Upper lobe of right lung (tissue), 1 donor: Measurements from ENCODE around the gene TOE1. TPM values are rescaled to one million over a fixed set of nuclear protein-coding genes. Genes with fewer than 3 reads are reported as not detected.

Source experiments
- ATAC-seq: fragments of 200-7000 bp; cut with Tn5 transposase; one replicate; pipeline ENCODE4 v1.9.1; 2020; ENCODE audit warnings: mild to moderate bottlenecking, moderate library complexity
- DNase-seq: peaks from one replicate; pipeline ENCODE4 v3.0.0-alpha.2; 2020
- H3K27ac ChIP-seq: fragments of 200-600 bp; one replicate; pipeline ENCODE4 v1.8.0; 2022
- H3K27me3 ChIP-seq: fragments of 200-600 bp; one replicate; pipeline ENCODE4 v1.8.0; 2022; ENCODE audit warnings: mild to moderate bottlenecking
- H3K36me3 ChIP-seq: fragments of 200-600 bp; one replicate; pipeline ENCODE4 v1.8.0; 2022
- H3K4me1 ChIP-seq: fragments of 200-600 bp; one replicate; pipeline ENCODE4 v1.8.0; 2022
- H3K4me3 ChIP-seq: fragments of 200-600 bp; one replicate; pipeline ENCODE4 v1.8.0; 2022; ENCODE audit warnings: mild to moderate bottlenecking
- H3K9me3 ChIP-seq: fragments of 200-600 bp; one replicate; pipeline ENCODE4 v1.8.0; 2022
- intact Hi-C: fragments of 100-400 bp; cut with DNase I; formaldehyde crosslinking; loops from one replicate; pipeline ENCODE4 v1.11.0; 2022
- total RNA-seq: library from RNA; stranded (reverse); fragmentation: NEBNext Ultra II Directional; extraction: Animal tissue kit (Norgen Biotek cat#: 25700); gene quantifications from one replicate; pipeline ENCODE4 v1.2.1, GENCODE V29; 2021
- TF ChIP-seq, protein P1 (sequence below): fragments of 200-600 bp; IDR thresholded peaks from one replicate; pipeline ENCODE4 v1.8.0; 2022; ENCODE audit warnings: antibody characterized with exemption
- donor health status: DM: no; HTN: yes; CAD: no; lungs with severe emphysema.

The TOE1 gene
- total RNA-seq, 1 donor from 2014 or later, result 8.2 TPM

DNA sequence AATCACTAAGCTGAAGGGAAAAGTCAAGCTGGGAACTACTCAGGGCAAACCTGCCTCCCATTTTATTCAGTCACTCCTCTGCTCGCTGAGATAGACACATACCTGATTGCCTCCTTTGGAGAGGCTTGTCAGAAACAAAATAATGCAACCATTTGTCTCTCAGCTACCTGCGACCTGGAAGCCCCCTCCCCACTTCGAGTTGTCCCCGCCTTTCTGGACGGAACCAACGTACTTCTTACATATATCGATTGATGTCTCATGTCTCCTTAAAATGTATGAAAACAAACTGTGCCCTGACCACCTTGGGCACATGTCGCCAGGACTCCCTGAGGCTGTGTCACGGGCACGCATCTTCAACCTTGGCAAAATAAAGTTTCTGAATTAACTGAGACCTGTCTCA is 34.7 kb upstream of the TOE1 start:
- intact Hi-C loops, result no loop called here
- H3K4me1 ChIP-seq, result peaks cover 11% of the 10 kb centered on the region
- TF ChIP-seq, protein P1, sequence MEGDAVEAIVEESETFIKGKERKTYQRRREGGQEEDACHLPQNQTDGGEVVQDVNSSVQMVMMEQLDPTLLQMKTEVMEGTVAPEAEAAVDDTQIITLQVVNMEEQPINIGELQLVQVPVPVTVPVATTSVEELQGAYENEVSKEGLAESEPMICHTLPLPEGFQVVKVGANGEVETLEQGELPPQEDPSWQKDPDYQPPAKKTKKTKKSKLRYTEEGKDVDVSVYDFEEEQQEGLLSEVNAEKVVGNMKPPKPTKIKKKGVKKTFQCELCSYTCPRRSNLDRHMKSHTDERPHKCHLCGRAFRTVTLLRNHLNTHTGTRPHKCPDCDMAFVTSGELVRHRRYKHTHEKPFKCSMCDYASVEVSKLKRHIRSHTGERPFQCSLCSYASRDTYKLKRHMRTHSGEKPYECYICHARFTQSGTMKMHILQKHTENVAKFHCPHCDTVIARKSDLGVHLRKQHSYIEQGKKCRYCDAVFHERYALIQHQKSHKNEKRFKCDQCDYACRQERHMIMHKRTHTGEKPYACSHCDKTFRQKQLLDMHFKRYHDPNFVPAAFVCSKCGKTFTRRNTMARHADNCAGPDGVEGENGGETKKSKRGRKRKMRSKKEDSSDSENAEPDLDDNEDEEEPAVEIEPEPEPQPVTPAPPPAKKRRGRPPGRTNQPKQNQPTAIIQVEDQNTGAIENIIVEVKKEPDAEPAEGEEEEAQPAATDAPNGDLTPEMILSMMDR, result no peak
- no peak overlapping the region for H3K4me3 ChIP-seq
- no peaks in the 10 kb centered on the region for H3K36me3 ChIP-seq
- no peak for DNase-seq
- no peak overlapping the region for H3K27ac ChIP-seq
- no peak for ATAC-seq
- no peaks in the 10 kb centered on the region for H3K27me3 ChIP-seq
- no peaks in the 10 kb centered on the region for H3K9me3 ChIP-seq

DNA sequence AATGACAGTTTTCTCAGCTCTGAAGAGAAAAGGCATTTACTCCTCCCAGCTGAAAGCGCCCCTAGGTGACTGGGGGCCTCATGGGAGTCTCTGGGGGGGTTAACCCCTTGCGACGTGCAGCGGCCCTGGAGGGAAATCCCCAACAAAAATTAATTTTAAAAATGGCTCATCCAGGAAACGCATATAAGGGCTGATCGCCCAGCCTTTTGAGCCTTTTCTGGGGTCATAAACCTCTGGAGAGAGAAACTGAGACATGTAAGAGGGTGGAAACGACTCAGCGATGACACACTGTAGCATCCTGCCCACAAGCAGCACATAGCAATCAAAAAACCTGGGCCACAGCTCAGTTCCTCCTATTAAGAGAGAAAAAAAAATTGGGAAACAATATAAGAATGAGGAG is 33.7 kb upstream of the TOE1 start:
- no peaks in the 10 kb centered on the region for H3K27me3 ChIP-seq
- no peak overlapping the region for H3K4me3 ChIP-seq
- intact Hi-C loops, result no loop called here
- H3K27ac ChIP-seq, result no peak overlapping the region
- DNase-seq, result no peak
- TF ChIP-seq, protein P1, result no peak
- no peaks in the 10 kb centered on the region for H3K9me3 ChIP-seq
- H3K36me3 ChIP-seq, result no peaks in the 10 kb centered on the region
- ATAC-seq, result no peak
- H3K4me1 ChIP-seq, result peaks cover 11% of the 10 kb centered on the region

DNA sequence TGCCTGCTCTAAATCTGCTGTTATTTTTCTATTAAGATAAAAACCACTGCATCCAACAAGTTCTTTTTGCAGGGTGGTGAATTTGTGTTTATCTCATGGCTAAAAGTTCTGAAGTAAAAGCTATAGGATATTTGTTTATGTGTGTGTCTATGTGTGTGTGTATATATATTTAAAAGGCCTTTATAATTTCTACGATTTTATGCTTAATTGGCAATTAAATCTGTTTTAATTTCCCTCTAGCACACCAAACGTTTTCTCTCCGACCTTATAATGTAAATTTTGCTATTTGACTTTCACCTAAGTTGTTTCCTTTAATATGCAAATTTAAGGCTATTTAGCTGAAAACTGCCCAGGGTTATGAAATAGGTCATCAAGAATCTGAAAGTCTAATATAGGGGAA is 33.1 kb upstream of the TOE1 start:
- Histone ChIP-seq H3K4me1 (peaks cover 11% of the 10 kb centered on the region), H3K9me3 (no peaks in the 10 kb centered on the region), H3K36me3 (no peaks in the 10 kb centered on the region), H3K27ac (no peak overlapping the region), H3K27me3 (no peaks in the 10 kb centered on the region), H3K4me3 (no peak overlapping the region)
- ATAC-seq (no peak), DNase-seq (no peak)
- intact Hi-C loops, result no loop called here
- TF ChIP-seq, protein P1, result no peak

DNA sequence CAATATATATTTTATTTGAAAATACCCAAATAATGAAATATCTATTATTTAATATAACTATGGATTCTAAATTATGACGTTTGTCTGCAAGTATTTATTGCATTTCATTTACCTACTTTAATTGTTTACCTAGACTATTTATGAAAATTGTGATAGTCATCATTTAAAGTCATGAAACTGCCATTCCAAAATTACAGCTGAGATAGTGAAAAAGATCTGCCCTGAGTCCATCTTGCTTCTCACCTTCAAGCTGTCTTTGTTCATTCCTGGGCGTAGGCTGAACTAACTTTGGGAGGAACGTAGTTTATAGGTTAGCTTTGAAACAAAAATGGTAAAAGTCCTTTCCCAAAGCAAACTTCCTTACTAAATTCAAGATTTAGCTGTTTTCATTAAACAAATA is 25.7 kb upstream of the TOE1 start:
- DNase-seq (no peak), ATAC-seq (no peak)
- intact Hi-C loops, result no loop called here
- H3K4me3 ChIP-seq, result no peak overlapping the region
- H3K27me3 ChIP-seq, result no peaks in the 10 kb centered on the region
- H3K27ac ChIP-seq, result no peak overlapping the region
- H3K4me1 ChIP-seq, result no peaks in the 10 kb centered on the region
- TF ChIP-seq, protein P1, result no peak
- no peaks in the 10 kb centered on the region for H3K36me3 ChIP-seq
- H3K9me3 ChIP-seq, result no peaks in the 10 kb centered on the region

DNA sequence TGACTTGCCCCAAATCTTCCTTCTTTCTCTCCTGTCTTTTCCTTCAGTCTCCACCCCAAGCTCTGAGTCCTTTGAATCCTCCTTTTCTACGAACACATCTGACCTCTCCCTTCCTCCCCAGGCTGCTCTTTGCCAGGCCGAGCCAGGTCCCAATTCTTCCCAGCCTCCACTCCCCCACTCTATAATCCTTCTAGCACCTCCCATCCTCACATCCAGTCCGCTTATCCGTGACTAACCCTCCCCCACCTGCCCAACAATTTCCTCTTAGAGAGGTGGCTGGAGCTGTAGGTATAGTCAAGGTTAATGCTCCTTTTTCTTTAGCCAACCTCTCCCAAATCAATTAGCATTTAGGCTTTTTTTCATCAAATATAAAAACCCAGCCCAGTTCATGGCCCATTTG is 22.8 kb upstream of the TOE1 start:
- no peaks in the 10 kb centered on the region for H3K9me3 ChIP-seq
- H3K36me3 ChIP-seq, result no peaks in the 10 kb centered on the region
- no peaks in the 10 kb centered on the region for H3K27me3 ChIP-seq
- ATAC-seq, result no peak
- TF ChIP-seq, protein P1, result no peak
- DNase-seq, result no peak
- H3K4me1 ChIP-seq, result no peaks in the 10 kb centered on the region
- H3K27ac ChIP-seq, result no peak overlapping the region
- intact Hi-C loops, result no loop called here
- H3K4me3 ChIP-seq, result no peak overlapping the region

DNA sequence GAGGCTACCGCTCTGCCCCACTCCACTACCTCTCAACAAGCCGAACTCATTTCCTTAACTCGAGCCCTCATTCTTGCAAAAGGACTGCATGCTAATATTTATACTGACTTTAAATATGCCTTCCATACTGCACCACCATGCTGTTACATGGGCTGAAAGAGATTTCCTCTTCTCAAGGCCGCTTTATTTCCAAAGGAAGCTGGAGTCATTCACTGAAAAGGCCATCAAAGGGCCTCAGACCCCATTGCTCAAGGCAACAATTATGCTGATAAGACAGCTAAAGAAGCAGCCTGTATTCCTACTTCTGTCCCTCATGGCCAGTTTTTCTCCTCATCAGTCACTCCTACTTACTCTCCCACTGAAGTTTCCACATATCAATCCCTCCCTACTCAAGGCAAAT is 20.2 kb upstream of the TOE1 start:
- no peak for DNase-seq
- Histone ChIP-seq H3K4me1 (no peaks in the 10 kb centered on the region), H3K36me3 (no peaks in the 10 kb centered on the region), H3K27me3 (no peaks in the 10 kb centered on the region), H3K4me3 (no peak overlapping the region), H3K27ac (no peak overlapping the region), H3K9me3 (no peaks in the 10 kb centered on the region)
- intact Hi-C loops, result no loop called here
- TF ChIP-seq, protein P1, result no peak
- no peak for ATAC-seq
